ENCODE data around the gene ANP32B.

DNA sequence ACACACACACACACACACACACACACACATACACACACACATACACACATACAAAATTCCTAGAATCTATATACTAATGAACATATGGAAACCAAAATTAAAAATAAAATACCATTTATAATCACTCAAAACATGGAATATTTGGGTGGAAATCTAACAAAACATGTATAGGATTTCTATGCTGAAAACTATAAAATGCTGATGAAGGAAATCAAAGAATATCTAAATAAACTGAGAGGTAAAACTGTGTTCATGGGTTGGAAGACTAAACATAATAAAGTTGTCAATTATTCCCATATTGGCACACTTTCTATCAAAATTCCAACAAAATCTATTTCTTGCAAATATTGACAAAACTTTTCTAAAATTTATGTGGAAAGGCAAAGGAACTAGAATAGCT lies 48.0 kb downstream of the ANP32B start:
- TF ChIP-seq, protein P1, sequence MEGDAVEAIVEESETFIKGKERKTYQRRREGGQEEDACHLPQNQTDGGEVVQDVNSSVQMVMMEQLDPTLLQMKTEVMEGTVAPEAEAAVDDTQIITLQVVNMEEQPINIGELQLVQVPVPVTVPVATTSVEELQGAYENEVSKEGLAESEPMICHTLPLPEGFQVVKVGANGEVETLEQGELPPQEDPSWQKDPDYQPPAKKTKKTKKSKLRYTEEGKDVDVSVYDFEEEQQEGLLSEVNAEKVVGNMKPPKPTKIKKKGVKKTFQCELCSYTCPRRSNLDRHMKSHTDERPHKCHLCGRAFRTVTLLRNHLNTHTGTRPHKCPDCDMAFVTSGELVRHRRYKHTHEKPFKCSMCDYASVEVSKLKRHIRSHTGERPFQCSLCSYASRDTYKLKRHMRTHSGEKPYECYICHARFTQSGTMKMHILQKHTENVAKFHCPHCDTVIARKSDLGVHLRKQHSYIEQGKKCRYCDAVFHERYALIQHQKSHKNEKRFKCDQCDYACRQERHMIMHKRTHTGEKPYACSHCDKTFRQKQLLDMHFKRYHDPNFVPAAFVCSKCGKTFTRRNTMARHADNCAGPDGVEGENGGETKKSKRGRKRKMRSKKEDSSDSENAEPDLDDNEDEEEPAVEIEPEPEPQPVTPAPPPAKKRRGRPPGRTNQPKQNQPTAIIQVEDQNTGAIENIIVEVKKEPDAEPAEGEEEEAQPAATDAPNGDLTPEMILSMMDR (optimal IDR thresholded peaks at IDR 0.05 in 1 of 3, IDR thresholded peaks at IDR 0.05 in 1 of 3, conservative IDR thresholded peaks at IDR 0.05 in 1 of 3; ENCODE audit: extremely low read depth in 1 of 3, insufficient read depth in 2 of 3, low read length in 3 of 3): no peak
- no peak for TF ChIP-seq EZH2 (IDR thresholded peaks at IDR 0.05; ENCODE audit: low read length)
